Nephron (organoid): ENCODE results near the gene PLEKHA7.

Experiments used
- H3K27ac Mint-ChIP-seq, 3 experiments: 2 replicates each; pipeline ENCODE4 v1.8.0; 2020; ENCODE audit warnings: mixed read lengths in 3 of 3, mild to moderate bottlenecking in 2 of 3, moderate library complexity in 1 of 3
- H3K27me3 Mint-ChIP-seq: 2 replicates; pipeline ENCODE4 v1.8.0; 2021; ENCODE audit warnings: low read depth, mild to moderate bottlenecking, moderate library complexity, mixed read lengths
- H3K36me3 Mint-ChIP-seq: 2 replicates; pipeline ENCODE4 v1.8.0; 2020; ENCODE audit warnings: low read depth, mixed read lengths
- H3K4me1 Mint-ChIP-seq: 2 replicates; pipeline ENCODE4 v1.8.0; 2020; ENCODE audit warnings: mixed read lengths
- H3K4me3 Mint-ChIP-seq, 3 experiments: 2 replicates each; pipeline ENCODE4 v1.8.0; 2020; ENCODE audit warnings: mild to moderate bottlenecking in 3 of 3, mixed read lengths in 3 of 3, moderate library complexity in 2 of 3
- H3K9me3 Mint-ChIP-seq: 2 replicates; pipeline ENCODE4 v1.8.0; 2020; ENCODE audit warnings: mixed read lengths
- CTCF ChIP-seq, 3 experiments: fragments of 200-600 bp; sonication (generic); IDR thresholded peaks; one replicate each; pipeline ENCODE4 v1.5.0; 2021; ENCODE audit warnings: antibody characterized with exemption in 3 of 3; ENCODE audit not compliant: unreplicated experiment in 3 of 3

PLEKHA7 gene

GRCh38 chr11:16982256-16982671 is 31.9 kb downstream of the PLEKHA7 start:
- Mint-ChIP-seq H3K9me3 (no peaks in the 10 kb centered on the region), H3K27ac (peak overlapping the region; percentile 80 to 94 (median 80)), H3K4me1 (peaks cover 33% of the 10 kb centered on the region), H3K36me3 (no peaks in the 10 kb centered on the region), H3K27me3 (no peaks in the 10 kb centered on the region), H3K4me3 (no peak overlapping the region)
- TF ChIP-seq CTCF (IDR thresholded peaks at IDR 0.05; ENCODE audit: unreplicated experiment in 3 of 3), result no peak

- Mint-ChIP-seq H3K27me3 (no peaks in the 10 kb centered on the region), H3K4me1 (peaks cover 32% of the 10 kb centered on the region), H3K4me3 (peak overlapping the region in 1 of 3 experiments; percentile 8), H3K36me3 (no peaks in the 10 kb centered on the region), H3K9me3 (no peaks in the 10 kb centered on the region), H3K27ac (peak overlapping the region; percentile 80 to 94 (median 80))
- TF ChIP-seq CTCF (IDR thresholded peaks at IDR 0.05; ENCODE audit: unreplicated experiment in 3 of 3), result no peak
These were observed 32.5 kb downstream of the PLEKHA7 start for GRCh38 chr11:16981651-16982194.

GRCh38 chr11:16979703-16980622 is 34.3 kb downstream of the PLEKHA7 start:
- H3K36me3 Mint-ChIP-seq, result no peaks in the 10 kb centered on the region
- H3K27ac Mint-ChIP-seq, result peak overlapping the region; percentile 80 to 94 (median 92)
- TF ChIP-seq CTCF (IDR thresholded peaks at IDR 0.05; ENCODE audit: unreplicated experiment in 3 of 3), result no peak
- peaks cover 18% of the 10 kb centered on the region for H3K4me1 Mint-ChIP-seq
- no peak overlapping the region for H3K4me3 Mint-ChIP-seq
- no peaks in the 10 kb centered on the region for H3K27me3 Mint-ChIP-seq
- no peaks in the 10 kb centered on the region for H3K9me3 Mint-ChIP-seq

GRCh38 chr11:16977994-16978315 is 36.3 kb downstream of the PLEKHA7 start:
- no peak overlapping the region for H3K4me3 Mint-ChIP-seq
- H3K4me1 Mint-ChIP-seq, result peaks cover 17% of the 10 kb centered on the region
- no peaks in the 10 kb centered on the region for H3K36me3 Mint-ChIP-seq
- no peaks in the 10 kb centered on the region for H3K27me3 Mint-ChIP-seq
- H3K9me3 Mint-ChIP-seq, result no peaks in the 10 kb centered on the region
- no peak for TF ChIP-seq CTCF (IDR thresholded peaks at IDR 0.05; ENCODE audit: unreplicated experiment in 3 of 3)
- peak overlapping the region in 2 of 3 experiments; percentile 12 to 94 for H3K27ac Mint-ChIP-seq

GRCh38 chr11:16977136-16977993 is 36.8 kb downstream of the PLEKHA7 start:
- no peaks in the 10 kb centered on the region for H3K9me3 Mint-ChIP-seq
- peaks cover 11% of the 10 kb centered on the region for H3K4me1 Mint-ChIP-seq
- no peak overlapping the region for H3K4me3 Mint-ChIP-seq
- H3K36me3 Mint-ChIP-seq, result no peaks in the 10 kb centered on the region
- H3K27me3 Mint-ChIP-seq, result no peaks in the 10 kb centered on the region
- TF ChIP-seq CTCF (IDR thresholded peaks at IDR 0.05; ENCODE audit: unreplicated experiment in 3 of 3), result no peak
- peak overlapping the region in 1 of 3 experiments; percentile 94 for H3K27ac Mint-ChIP-seq
